ENCODE measurements around the gene NKX1-2.

DNA sequence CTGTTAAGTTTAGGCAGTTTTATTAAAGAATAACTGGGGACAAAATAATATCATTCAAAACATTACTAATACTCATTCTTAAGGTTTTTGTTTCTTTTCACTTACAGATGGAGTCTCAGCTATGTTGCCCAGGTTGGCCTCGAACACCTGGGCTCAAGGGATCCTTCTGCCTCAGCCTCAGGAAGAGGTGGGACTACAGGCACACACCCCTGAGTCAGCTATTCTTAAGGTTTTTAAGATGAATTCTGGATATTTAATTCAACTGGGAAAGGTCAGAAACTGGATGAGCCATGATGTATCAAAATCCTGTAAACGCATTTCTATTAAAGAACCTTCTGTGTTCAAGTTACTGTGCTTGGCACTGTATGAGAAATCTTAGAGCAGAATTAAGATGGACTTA, 34.6 kb downstream of the NKX1-2 start:
- TF ChIP-seq, protein P1, sequence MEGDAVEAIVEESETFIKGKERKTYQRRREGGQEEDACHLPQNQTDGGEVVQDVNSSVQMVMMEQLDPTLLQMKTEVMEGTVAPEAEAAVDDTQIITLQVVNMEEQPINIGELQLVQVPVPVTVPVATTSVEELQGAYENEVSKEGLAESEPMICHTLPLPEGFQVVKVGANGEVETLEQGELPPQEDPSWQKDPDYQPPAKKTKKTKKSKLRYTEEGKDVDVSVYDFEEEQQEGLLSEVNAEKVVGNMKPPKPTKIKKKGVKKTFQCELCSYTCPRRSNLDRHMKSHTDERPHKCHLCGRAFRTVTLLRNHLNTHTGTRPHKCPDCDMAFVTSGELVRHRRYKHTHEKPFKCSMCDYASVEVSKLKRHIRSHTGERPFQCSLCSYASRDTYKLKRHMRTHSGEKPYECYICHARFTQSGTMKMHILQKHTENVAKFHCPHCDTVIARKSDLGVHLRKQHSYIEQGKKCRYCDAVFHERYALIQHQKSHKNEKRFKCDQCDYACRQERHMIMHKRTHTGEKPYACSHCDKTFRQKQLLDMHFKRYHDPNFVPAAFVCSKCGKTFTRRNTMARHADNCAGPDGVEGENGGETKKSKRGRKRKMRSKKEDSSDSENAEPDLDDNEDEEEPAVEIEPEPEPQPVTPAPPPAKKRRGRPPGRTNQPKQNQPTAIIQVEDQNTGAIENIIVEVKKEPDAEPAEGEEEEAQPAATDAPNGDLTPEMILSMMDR (conservative IDR thresholded peaks at IDR 0.05; ENCODE audit: low read depth, low read length), result no peak
- TF ChIP-seq EZH2 (IDR thresholded peaks at IDR 0.05; ENCODE audit: borderline replicate concordance, low read depth, low read length, poor library complexity, severe bottlenecking), result no peak
